DOHH2 (cell line): ENCODE measurements around the gene MPRIP.

ENCODE experiments used
- H3F3A ChIP-seq: fragments of 200-600 bp; sonication (generic), shearing (Covaris generic); 2 replicates; pipeline ENCODE4 v1.6.0; 2016; ENCODE audit warnings: antibody characterized with exemption, mild to moderate bottlenecking; ENCODE audit not compliant: control insufficient read depth, insufficient read depth
- H3K27ac ChIP-seq: fragments of 200-600 bp; sonication (generic); 2 replicates; pipeline ENCODE4 v1.5.1; 2014; ENCODE audit warnings: low read depth, mild to moderate bottlenecking, low read length, moderate library complexity
- H3K27me3 ChIP-seq: fragments of 200-600 bp; sonication (generic); 2 replicates; pipeline ENCODE4 v1.6.1; 2014; ENCODE audit warnings: mild to moderate bottlenecking, low read length, mixed read lengths; ENCODE audit not compliant: control insufficient read depth
- H3K36me3 ChIP-seq: fragments of 200-600 bp; sonication (generic); 2 replicates; pipeline ENCODE4 v1.6.1; 2014; ENCODE audit warnings: mild to moderate bottlenecking, low read length, moderate library complexity, mixed read lengths; ENCODE audit not compliant: control insufficient read depth
- H3K4me1 ChIP-seq: fragments of 200-600 bp; sonication (generic); 2 replicates; pipeline ENCODE4 v1.6.1; 2014; ENCODE audit warnings: mild to moderate bottlenecking, low read length, mixed read lengths; ENCODE audit not compliant: control insufficient read depth
- H3K4me2 ChIP-seq: fragments of 200-600 bp; sonication (generic); 2 replicates; pipeline ENCODE4 v1.6.0; 2014; ENCODE audit warnings: mild to moderate bottlenecking, low read length, moderate library complexity
- H3K4me3 ChIP-seq: fragments of 200-600 bp; sonication (generic); 2 replicates; pipeline ENCODE4 v1.5.1; 2014; ENCODE audit warnings: mild to moderate bottlenecking, low read length, mixed read lengths
- H3K79me2 ChIP-seq: fragments of 200-600 bp; sonication (generic); 2 replicates; pipeline ENCODE4 v1.6.1; 2014; ENCODE audit warnings: mild to moderate bottlenecking, low read length, mixed read lengths; ENCODE audit not compliant: control insufficient read depth
- H3K9me2 ChIP-seq: fragments of 200-600 bp; sonication (generic); replicated peaks from 2 replicates; pipeline ENCODE4 v1.6.1; 2014; ENCODE audit warnings: mild to moderate bottlenecking, low read length, mixed read lengths; ENCODE audit not compliant: control insufficient read depth
- H3K9me3 ChIP-seq: fragments of 200-600 bp; sonication (generic); 2 replicates; pipeline ENCODE4 v1.6.1; 2014; ENCODE audit warnings: antibody characterized with exemption, low read length, mixed read lengths; ENCODE audit not compliant: control insufficient read depth, insufficient read depth
- H4K20me1 ChIP-seq: fragments of 200-600 bp; sonication (generic); 2 replicates; pipeline ENCODE4 v1.6.0; 2014; ENCODE audit warnings: low read depth, mild to moderate bottlenecking, antibody characterized with exemption, low read length, moderate library complexity; ENCODE audit not compliant: control insufficient read depth, insufficient read depth
- EZH2phosphoT487 ChIP-seq: fragments of 200-600 bp; sonication (generic); IDR thresholded peaks from 2 replicates; pipeline ENCODE4 v1.6.1; 2017; ENCODE audit warnings: borderline replicate concordance, mild to moderate bottlenecking, antibody characterized with exemption, low read length, moderate library complexity, mixed read lengths
- TF ChIP-seq, protein P1 (sequence below): fragments of 200-600 bp; sonication (generic); IDR thresholded peaks from one replicate; pipeline ENCODE4 v1.5.1; 2014; ENCODE audit warnings: antibody characterized with exemption, mild to moderate bottlenecking, low read depth, low read length; ENCODE audit not compliant: poor library complexity, severe bottlenecking

MPRIP gene

GRCh38 chr17:17226451-17227265, 184.4 kb downstream of the MPRIP start:
- no peaks in the 10 kb centered on the region for H3K9me2 ChIP-seq
- H3K4me1 ChIP-seq = no peaks in the 10 kb centered on the region
- H3K9me3 ChIP-seq = no peaks in the 10 kb centered on the region
- H3K36me3 ChIP-seq = peaks cover 26% of the 10 kb centered on the region
- no peak overlapping the region for H3K4me2 ChIP-seq
- H3K27me3 ChIP-seq = no peaks in the 10 kb centered on the region
- no peaks in the 10 kb centered on the region for H3F3A ChIP-seq
- no peaks in the 10 kb centered on the region for H4K20me1 ChIP-seq
- no peaks in the 10 kb centered on the region for H3K79me2 ChIP-seq
- no peak overlapping the region for H3K27ac ChIP-seq
- no peak overlapping the region for H3K4me3 ChIP-seq
- no peak for TF ChIP-seq EZH2phosphoT487
- TF ChIP-seq, protein P1, sequence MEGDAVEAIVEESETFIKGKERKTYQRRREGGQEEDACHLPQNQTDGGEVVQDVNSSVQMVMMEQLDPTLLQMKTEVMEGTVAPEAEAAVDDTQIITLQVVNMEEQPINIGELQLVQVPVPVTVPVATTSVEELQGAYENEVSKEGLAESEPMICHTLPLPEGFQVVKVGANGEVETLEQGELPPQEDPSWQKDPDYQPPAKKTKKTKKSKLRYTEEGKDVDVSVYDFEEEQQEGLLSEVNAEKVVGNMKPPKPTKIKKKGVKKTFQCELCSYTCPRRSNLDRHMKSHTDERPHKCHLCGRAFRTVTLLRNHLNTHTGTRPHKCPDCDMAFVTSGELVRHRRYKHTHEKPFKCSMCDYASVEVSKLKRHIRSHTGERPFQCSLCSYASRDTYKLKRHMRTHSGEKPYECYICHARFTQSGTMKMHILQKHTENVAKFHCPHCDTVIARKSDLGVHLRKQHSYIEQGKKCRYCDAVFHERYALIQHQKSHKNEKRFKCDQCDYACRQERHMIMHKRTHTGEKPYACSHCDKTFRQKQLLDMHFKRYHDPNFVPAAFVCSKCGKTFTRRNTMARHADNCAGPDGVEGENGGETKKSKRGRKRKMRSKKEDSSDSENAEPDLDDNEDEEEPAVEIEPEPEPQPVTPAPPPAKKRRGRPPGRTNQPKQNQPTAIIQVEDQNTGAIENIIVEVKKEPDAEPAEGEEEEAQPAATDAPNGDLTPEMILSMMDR = no peak

DNA sequence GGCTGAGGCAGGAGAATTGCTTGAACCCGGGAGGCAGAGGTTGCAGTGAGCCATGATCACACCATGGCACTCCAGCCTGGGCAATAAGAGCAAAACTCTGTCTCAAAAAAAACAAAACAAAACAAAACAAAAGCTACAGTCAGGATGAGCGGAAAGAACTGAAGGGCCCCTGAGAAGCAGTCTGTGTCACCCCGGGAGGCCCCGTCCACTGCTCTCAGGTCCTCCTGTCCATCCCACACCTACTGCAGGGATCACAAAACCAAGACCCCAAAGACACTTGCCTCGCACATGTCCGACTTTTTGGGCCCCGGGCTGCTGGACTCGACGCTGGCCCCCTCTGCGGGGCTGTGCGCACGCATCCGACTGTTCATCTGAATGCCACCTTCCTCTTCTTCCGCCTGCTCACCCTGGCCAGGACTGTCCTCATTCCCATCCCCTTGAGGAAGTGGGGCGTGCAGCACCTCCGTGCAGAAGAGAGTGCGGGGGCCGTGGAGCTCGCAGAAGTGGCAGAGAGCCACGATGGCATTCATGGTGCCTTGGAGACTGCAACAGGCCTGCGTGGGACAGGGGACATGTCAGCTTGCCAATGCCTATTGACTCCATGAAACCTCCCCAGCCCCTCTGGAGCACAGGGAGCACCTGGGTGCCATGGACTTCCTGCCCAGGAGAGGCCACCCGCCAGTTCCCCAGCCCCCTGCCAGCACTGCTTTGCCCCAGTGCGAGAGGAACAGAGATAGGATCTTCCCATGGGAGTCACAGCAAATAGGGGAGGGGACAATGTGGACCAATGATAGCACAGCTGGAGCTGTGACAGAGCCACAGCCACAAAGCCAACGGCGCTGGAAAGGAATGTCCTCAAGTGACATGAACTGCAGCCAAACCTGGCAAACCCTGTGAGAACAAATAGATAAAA, 185.6 kb downstream of the MPRIP start:
- Histone ChIP-seq H3K4me1 (no peaks in the 10 kb centered on the region), H3F3A (no peaks in the 10 kb centered on the region), H4K20me1 (no peaks in the 10 kb centered on the region), H3K27ac (no peak overlapping the region), H3K9me2 (no peaks in the 10 kb centered on the region), H3K36me3 (peaks cover 27% of the 10 kb centered on the region), H3K9me3 (no peaks in the 10 kb centered on the region), H3K4me2 (no peak overlapping the region), H3K79me2 (no peaks in the 10 kb centered on the region), H3K4me3 (no peak overlapping the region), H3K27me3 (no peaks in the 10 kb centered on the region)
- TF ChIP-seq, protein P1 = no peak
- TF ChIP-seq EZH2phosphoT487 = no peak

- H3K36me3 ChIP-seq = peaks cover 22% of the 10 kb centered on the region
- H3K9me2 ChIP-seq = no peaks in the 10 kb centered on the region
- H3K79me2 ChIP-seq = no peaks in the 10 kb centered on the region
- no peak overlapping the region for H3K27ac ChIP-seq
- H3F3A ChIP-seq = no peaks in the 10 kb centered on the region
- no peaks in the 10 kb centered on the region for H3K4me1 ChIP-seq
- TF ChIP-seq, protein P1 = no peak
- no peak for TF ChIP-seq EZH2phosphoT487
- no peak overlapping the region for H3K4me3 ChIP-seq
- no peaks in the 10 kb centered on the region for H3K27me3 ChIP-seq
- no peaks in the 10 kb centered on the region for H3K9me3 ChIP-seq
- no peaks in the 10 kb centered on the region for H4K20me1 ChIP-seq
- no peak overlapping the region for H3K4me2 ChIP-seq
These were observed 186.4 kb downstream of the MPRIP start for GRCh38 chr17:17228521-17229279.
